Right atrium auricular region (tissue), 2 donors: ENCODE results near the gene PPP2R5C. TPM values are rescaled to one million over a fixed set of nuclear protein-coding genes. Genes with fewer than 3 reads are reported as not detected.
"Not testable (repeated sequence)": the region's sequence is repeated elsewhere in the genome, so short reads cannot be mapped to it uniquely, and the experiment has no call there.

ENCODE experiments used
- DNase-seq: peaks from one replicate; pipeline ENCODE4 v3.0.0-alpha.2; 2019; ENCODE audit warnings: low spot score
- H3K27ac ChIP-seq, 2 donors: fragments of 200-600 bp; sonication (generic); 1 replicate in 1 of 2; 2 replicates in 1 of 2; pipeline ENCODE4 v1.5.1; 2016 to 2019
- H3K27me3 ChIP-seq, 2 donors: fragments of 200-600 bp; sonication (generic); one replicate each; pipeline versions ENCODE4 v1.5.1 to v1.6.0; 2017 to 2019
- H3K36me3 ChIP-seq: fragments of 200-600 bp; sonication (generic); one replicate; pipeline ENCODE4 v1.5.1; 2016
- H3K4me1 ChIP-seq, 2 donors: fragments of 200-600 bp; sonication (generic); one replicate each; pipeline versions ENCODE4 v1.5.1 to v1.6.0; 2017 to 2019
- H3K4me3 ChIP-seq, 2 donors: fragments of 200-600 bp; sonication (generic); 1 replicate in 1 of 2; 2 replicates in 1 of 2; pipeline ENCODE4 v1.5.1; 2017 to 2019; ENCODE audit warnings: mild to moderate bottlenecking in 1 of 2, moderate library complexity in 1 of 2
- H3K9me3 ChIP-seq, 2 donors: fragments of 200-600 bp; sonication (generic); one replicate each; pipeline ENCODE4 v1.5.1; 2019
- total RNA-seq, 2 donors: library from RNA; depleted of rRNA; stranded (reverse); fragments of >200 nt; gene quantifications; one replicate each; pipeline ENCODE4 v1.1.0, GENCODE V29; 2016
- TF ChIP-seq, protein P1 (sequence below), 2 donors: fragments of 200-600 bp; sonication (generic); IDR thresholded peaks; one replicate each; pipeline ENCODE4 v1.5.1; 2019; ENCODE audit warnings: antibody characterized with exemption in 2 of 2

Gene PPP2R5C
- total RNA-seq, 2 donors from 2014 or later = 82.2 to 82.9 TPM

DNA sequence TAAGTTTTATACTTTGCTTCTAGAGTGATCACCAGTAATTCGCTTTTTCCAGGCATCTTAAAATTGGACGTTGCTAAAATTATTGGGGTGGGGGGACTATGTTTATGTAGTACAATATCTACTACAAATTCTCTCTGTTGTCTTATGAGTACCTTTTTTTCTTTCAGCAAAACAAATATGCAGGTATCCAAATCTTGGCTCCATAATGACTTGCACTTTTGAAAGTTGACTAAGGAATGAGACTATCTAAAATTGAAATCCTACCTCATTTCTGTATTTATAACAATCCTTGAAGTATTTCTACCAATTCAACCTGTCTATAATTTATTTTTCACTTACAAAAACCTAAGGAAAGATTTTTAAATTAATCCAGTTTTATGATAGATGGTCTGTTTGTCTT is 205.2 kb downstream of the PPP2R5C start:
- no peaks in the 10 kb centered on the region for H3K27me3 ChIP-seq
- H3K4me1 ChIP-seq = peaks cover 0 to 50% of the 10 kb centered on the region in 2 donors
- TF ChIP-seq, protein P1, sequence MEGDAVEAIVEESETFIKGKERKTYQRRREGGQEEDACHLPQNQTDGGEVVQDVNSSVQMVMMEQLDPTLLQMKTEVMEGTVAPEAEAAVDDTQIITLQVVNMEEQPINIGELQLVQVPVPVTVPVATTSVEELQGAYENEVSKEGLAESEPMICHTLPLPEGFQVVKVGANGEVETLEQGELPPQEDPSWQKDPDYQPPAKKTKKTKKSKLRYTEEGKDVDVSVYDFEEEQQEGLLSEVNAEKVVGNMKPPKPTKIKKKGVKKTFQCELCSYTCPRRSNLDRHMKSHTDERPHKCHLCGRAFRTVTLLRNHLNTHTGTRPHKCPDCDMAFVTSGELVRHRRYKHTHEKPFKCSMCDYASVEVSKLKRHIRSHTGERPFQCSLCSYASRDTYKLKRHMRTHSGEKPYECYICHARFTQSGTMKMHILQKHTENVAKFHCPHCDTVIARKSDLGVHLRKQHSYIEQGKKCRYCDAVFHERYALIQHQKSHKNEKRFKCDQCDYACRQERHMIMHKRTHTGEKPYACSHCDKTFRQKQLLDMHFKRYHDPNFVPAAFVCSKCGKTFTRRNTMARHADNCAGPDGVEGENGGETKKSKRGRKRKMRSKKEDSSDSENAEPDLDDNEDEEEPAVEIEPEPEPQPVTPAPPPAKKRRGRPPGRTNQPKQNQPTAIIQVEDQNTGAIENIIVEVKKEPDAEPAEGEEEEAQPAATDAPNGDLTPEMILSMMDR (IDR thresholded peaks at IDR 0.05) = no peak
- H3K36me3 ChIP-seq = peaks cover 10% of the 10 kb centered on the region
- peak overlapping the region; percentile 96 to 99 for H3K27ac ChIP-seq
- DNase-seq = no peak
- no peaks in the 10 kb centered on the region for H3K9me3 ChIP-seq
- H3K4me3 ChIP-seq = no peak overlapping the region

DNA sequence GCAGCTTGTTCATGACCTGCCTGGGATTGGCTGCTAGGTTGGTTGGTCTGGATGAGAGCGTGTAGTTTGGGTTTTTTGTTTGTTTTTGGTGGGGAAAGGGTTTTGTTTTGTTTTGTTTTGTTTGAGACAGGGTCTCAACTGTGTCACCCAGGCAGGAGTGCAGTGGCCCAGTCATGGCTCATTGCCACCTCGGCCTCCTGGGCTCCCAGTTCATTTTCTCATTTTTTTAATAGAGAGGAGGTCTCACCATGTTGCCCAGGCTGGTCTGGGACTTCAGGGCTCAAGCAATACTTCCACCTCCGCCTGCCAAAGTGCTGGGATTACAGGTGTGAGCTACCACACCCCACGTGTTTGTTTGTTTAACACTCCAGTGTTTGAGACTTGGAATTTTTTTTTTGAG is 206.7 kb downstream of the PPP2R5C start:
- H3K36me3 ChIP-seq = peaks cover 10% of the 10 kb centered on the region
- H3K27me3 ChIP-seq = no peaks in the 10 kb centered on the region
- peak; percentile 44 for DNase-seq
- H3K9me3 ChIP-seq = no peaks in the 10 kb centered on the region
- H3K27ac ChIP-seq = peak overlapping the region in 1 of 2 donors; percentile 12
- H3K4me1 ChIP-seq = peaks cover 0 to 51% of the 10 kb centered on the region in 2 donors
- H3K4me3 ChIP-seq = no peak overlapping the region
- TF ChIP-seq, protein P1 (IDR thresholded peaks at IDR 0.05) = no peak

DNA sequence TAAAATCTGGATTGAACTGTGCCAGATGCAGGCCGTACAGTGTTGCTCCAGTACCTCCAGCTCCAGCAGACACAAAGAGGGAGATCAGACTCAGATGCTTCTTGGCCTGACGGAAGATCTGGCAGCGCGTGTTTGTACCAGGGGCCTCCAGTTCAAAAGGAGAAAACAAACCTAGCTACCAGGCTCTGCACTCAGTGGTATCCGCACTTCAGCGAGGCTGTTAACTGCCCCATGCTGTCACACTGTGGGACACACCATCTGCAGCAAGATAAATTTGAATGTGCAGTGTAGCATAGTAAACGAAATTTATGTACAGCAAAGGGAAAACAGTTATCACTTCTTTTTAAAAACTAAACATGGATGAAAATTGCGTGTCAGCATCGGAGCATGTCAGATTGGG is 208.0 kb downstream of the PPP2R5C start:
- no peak for DNase-seq
- peaks cover 0 to 55% of the 10 kb centered on the region in 2 donors for H3K4me1 ChIP-seq
- TF ChIP-seq, protein P1 (IDR thresholded peaks at IDR 0.05) = no peak
- peaks cover 10% of the 10 kb centered on the region for H3K36me3 ChIP-seq
- H3K27ac ChIP-seq = no peak overlapping the region
- H3K9me3 ChIP-seq = no peaks in the 10 kb centered on the region
- H3K4me3 ChIP-seq = no peak overlapping the region
- no peaks in the 10 kb centered on the region for H3K27me3 ChIP-seq

DNA sequence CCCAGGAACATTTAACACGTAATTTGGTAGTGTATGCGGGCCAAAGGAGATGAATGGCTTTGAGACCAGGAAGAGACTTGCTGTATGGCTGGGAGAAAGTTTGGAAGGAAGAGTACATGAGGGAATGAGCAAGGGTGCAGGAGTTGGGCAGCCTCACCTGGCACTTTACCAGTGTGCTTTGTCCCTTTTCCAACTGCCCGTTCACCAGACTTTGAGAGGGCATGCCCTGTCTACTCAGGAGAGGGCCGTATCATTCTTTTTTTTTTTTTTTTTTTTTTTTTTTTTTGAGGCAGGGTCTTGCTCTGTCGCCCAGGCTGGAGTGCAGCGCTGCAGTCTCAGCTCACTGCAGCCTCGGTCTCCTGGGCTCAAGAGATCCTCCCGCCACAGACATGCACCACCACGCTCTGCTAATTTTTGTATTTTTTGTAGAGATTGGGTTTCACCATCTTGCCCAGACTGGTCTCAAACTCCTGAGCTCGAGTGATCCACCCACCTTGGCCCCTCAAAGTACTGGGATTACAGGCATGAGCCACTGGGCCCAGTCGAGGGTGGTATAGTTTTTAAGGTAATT is 209.4 kb downstream of the PPP2R5C start:
- Histone ChIP-seq H3K4me3 (no peak overlapping the region), H3K9me3 (no peaks in the 10 kb centered on the region), H3K4me1 (peaks cover 0 to 61% of the 10 kb centered on the region in 2 donors), H3K36me3 (peaks cover 12% of the 10 kb centered on the region), H3K27me3 (no peaks in the 10 kb centered on the region), H3K27ac (peak overlapping the region in 1 of 2 donors; percentile 79)
- no peak for DNase-seq
- TF ChIP-seq, protein P1 (IDR thresholded peaks at IDR 0.05) = no peak

DNA sequence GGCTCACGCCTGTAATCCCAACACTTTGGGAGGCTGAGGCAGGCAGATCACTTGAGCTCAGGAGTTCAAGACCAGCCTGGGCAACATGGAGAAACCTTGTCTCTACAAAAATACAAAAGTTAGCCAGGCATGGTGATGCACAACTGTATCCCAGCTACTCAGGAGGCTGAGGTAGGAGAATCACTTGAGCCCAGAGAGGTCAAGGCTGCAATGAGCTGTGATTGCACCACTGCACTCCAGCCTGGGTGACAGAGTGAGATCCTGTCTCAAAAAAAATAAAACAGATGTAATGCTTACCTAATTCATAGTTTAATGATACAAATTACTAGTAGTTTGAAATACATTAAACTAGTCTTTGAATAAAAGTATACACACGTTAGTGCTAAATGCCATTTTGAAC is 209.9 kb downstream of the PPP2R5C start:
- H3K9me3 ChIP-seq, H3K27me3 ChIP-seq: not testable (repeated sequence)
- H3K27ac ChIP-seq = peak overlapping the region; percentile 66 to 79

DNA sequence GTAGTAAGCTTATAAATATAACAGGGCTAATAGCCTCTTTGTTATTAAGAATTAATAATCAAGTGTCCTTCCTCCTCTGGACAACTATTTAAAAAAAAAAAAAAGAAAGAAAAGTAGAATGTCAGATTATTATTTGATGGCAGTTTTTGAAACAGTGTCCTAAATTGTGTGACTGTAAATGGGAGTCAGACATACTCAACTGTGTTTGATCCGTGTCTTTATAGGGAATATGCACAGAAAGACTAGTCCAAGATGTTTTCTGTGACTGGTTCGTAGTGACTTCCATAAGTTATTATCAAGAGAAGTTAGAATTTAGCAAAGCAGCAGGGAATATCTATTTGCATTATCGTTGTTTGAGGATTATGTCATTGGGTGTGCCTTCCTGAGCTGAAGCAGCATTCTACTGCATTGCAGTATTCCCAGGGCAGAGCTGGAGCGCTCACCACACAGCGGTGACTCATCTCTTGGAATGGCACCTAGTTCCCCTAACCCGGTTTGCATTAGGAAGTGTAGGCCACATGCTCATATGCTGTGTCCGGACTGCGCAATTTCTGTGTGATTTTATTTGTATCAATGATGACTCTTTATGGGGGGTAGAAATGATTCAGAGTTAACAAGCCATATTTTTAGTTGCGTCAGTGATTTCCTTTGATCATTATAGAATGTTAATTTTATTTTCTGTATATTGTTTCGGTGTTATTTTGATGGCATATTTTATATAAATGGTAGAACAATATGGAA is 210.8 kb downstream of the PPP2R5C start:
- TF ChIP-seq, protein P1 (IDR thresholded peaks at IDR 0.05) = no peak
- Histone ChIP-seq H3K36me3 (peaks cover 23% of the 10 kb centered on the region), H3K9me3 (no peaks in the 10 kb centered on the region), H3K27me3 (no peaks in the 10 kb centered on the region), H3K4me3 (no peak overlapping the region), H3K27ac (peak overlapping the region; percentile 66 to 79), H3K4me1 (peaks cover 0 to 49% of the 10 kb centered on the region in 2 donors)
- peak; percentile 96 for DNase-seq

More for the DNA sequence above, 209.9 kb downstream of the PPP2R5C start:
- peaks cover 0 to 55% of the 10 kb centered on the region in 2 donors for H3K4me1 ChIP-seq
- H3K4me3 ChIP-seq, DNase-seq: not testable (repeated sequence)
- peaks cover 18% of the 10 kb centered on the region for H3K36me3 ChIP-seq
